Liver (tissue), 3 donors: Measurements from ENCODE around the gene LY86.

ENCODE experiments used
- ATF3 ChIP-seq: IDR thresholded peaks from 2 replicates; pipeline ENCODE4 v1.6.1; 2016; ENCODE audit warnings: antibody characterized with exemption
- CTCF ChIP-seq: fragments of 150-350 bp; IDR thresholded peaks from 2 replicates; pipeline ENCODE4 v1.5.1; 2017; ENCODE audit warnings: improper control_type of control experiment, low read depth, low read length; ENCODE audit not compliant: missing input control
- EGR1 ChIP-seq, 2 donors: IDR thresholded peaks; 2 replicates each; pipeline ENCODE4 v1.6.1; 2016 to 2018; ENCODE audit warnings: antibody characterized with exemption in 2 of 2, low read depth in 2 of 2
- HNF4G ChIP-seq: IDR thresholded peaks from 2 replicates; pipeline ENCODE4 v1.6.1; 2016; ENCODE audit warnings: antibody characterized with exemption
- JUND ChIP-seq, 2 donors: IDR thresholded peaks; 2 replicates each; pipeline ENCODE4 v1.6.1; 2016; ENCODE audit warnings: antibody characterized with exemption in 2 of 2
- MAX ChIP-seq: IDR thresholded peaks from 2 replicates; pipeline ENCODE4 v1.6.1; 2016; ENCODE audit warnings: antibody characterized with exemption
- SP1 ChIP-seq: IDR thresholded peaks from 2 replicates; pipeline ENCODE4 v1.6.1; 2018; ENCODE audit warnings: antibody characterized with exemption, mild to moderate bottlenecking
- TAF1 ChIP-seq: conservative IDR thresholded peaks from 2 replicates; pipeline ENCODE4 v1.6.1; 2016; ENCODE audit warnings: antibody characterized with exemption, mild to moderate bottlenecking
- ZBTB33 ChIP-seq: IDR thresholded peaks from 2 replicates; pipeline ENCODE4 v1.6.1; 2016; ENCODE audit warnings: antibody characterized with exemption
- donor health status: healthy.
- donor health status: healthy.

- TF ChIP-seq CTCF (no peak), ATF3 (no peak), MAX (no peak), TAF1 (no peak), SP1 (no peak), ZBTB33 (no peak), EGR1 (IDR thresholded peaks at IDR 0.05; ENCODE audit: low read depth in 2 of 2) (no peak), HNF4G (no peak), JUND (IDR thresholded peaks at IDR 0.05) (no peak)
Measured at GRCh38 chr6:6655805-6656251, 67.3 kb downstream of the LY86 start.
